Mammary epithelial cell (primary cell): Measurements from ENCODE around the gene GNGT1.

ENCODE experiments used
- EZH2 ChIP-seq: IDR thresholded peaks from 2 replicates; pipeline ENCODE4 v1.6.1; 2012; ENCODE audit warnings: low read length, inconsistent platforms, borderline replicate concordance
- TF ChIP-seq, protein P1 (sequence below), 2 donors: IDR thresholded peaks in 1 of 2; conservative IDR thresholded peaks in 1 of 2; 2 replicates each; pipeline ENCODE4 v1.5.1; 2011 to 2012; ENCODE audit warnings: inconsistent platforms in 2 of 2, low read length in 2 of 2, mild to moderate bottlenecking in 2 of 2, control low read depth in 1 of 2, low read depth in 1 of 2; ENCODE audit not compliant: insufficient read depth in 1 of 2; ENCODE audit errors: extremely low read depth in 1 of 2

GRCh38 chr7:93933156-93933555 lies 26.8 kb downstream of the GNGT1 start:
- TF ChIP-seq, protein P1, sequence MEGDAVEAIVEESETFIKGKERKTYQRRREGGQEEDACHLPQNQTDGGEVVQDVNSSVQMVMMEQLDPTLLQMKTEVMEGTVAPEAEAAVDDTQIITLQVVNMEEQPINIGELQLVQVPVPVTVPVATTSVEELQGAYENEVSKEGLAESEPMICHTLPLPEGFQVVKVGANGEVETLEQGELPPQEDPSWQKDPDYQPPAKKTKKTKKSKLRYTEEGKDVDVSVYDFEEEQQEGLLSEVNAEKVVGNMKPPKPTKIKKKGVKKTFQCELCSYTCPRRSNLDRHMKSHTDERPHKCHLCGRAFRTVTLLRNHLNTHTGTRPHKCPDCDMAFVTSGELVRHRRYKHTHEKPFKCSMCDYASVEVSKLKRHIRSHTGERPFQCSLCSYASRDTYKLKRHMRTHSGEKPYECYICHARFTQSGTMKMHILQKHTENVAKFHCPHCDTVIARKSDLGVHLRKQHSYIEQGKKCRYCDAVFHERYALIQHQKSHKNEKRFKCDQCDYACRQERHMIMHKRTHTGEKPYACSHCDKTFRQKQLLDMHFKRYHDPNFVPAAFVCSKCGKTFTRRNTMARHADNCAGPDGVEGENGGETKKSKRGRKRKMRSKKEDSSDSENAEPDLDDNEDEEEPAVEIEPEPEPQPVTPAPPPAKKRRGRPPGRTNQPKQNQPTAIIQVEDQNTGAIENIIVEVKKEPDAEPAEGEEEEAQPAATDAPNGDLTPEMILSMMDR (conservative IDR thresholded peaks at IDR 0.05 in 1 of 2, IDR thresholded peaks at IDR 0.05 in 1 of 2; ENCODE audit: extremely low read depth in 1 of 2, insufficient read depth in 1 of 2, low read depth in 1 of 2, low read length in 2 of 2) = no peak
- TF ChIP-seq EZH2 = no peak
